GM18951 (cell line): ENCODE measurements around the gene CMTM3.
"Not testable (repeated sequence)": the region's sequence is repeated elsewhere in the genome, so short reads cannot be mapped to it uniquely, and the experiment has no call there.

Experiments used
- POLR2A ChIP-seq: IDR thresholded peaks from 4 replicates; pipeline ENCODE4 v1.6.1; 2011; ENCODE audit warnings: mild to moderate bottlenecking; ENCODE audit not compliant: insufficient read length, insufficient read depth; ENCODE audit errors: extremely low read depth
- in situ Hi-C: fragments of 300-500 bp; cut with MboI; formaldehyde crosslinking; loops from one replicate; pipeline ENCODE4 v1.12.0; 2022; ENCODE audit warnings: low sequenced_read_pairs, mixed read lengths, inconsistent platforms; ENCODE audit not compliant: unreplicated experiment

The CMTM3 gene

DNA sequence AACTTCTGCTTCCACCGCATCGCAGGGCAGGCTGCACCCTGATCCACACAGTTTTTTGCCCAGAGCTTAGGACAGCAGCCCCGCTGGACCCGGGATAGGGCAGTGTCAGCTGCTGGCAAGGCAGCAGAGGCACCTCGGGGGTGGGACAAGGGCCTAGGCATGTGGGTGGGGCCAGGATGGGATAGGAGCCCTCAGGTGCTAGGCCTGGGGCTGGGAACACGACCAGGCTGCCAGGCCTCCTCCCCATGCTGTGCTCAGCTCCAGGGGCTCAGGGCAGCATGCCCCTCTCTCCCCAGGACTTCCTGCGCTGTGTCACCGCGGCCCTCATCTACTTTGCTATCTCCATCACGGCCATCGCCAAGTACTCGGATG lies 4.6 kb downstream of the CMTM3 start:
- in situ Hi-C loops: no loop called here
- TF ChIP-seq POLR2A: no peak

DNA sequence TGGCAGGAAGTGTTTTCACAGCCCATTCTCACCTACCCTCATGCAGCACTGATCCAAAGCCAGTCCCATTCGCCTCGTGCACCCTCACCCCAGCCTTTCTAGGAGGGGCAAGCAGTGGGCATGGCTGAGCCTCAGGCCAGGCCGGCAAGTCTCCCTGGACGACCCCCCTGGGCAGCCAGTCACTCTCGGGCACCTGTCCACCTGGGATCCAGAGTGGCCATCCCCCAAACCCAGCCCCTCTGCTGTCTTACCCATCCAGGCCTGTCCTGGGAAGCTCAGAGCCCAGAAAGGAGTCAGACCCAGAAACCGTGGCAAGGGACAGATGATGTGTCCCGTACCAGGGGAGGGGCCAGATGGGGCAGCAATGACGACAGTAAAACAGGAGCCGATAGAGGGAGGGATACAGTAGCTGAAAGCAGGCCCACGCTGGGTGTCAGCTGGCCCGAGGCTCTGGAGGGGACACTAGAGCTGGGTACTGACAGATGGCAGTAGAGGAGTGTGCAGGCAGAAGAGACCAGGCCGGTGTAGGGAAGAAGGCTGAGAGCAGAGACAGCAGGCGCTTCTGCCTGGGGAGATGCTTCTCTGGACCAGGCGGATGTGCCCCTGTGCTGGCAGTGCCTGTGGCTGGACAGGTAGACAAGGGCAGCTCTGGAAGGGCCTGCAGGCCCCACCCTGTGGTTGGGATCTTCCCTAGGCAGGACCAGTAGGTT lies 5.8 kb downstream of the CMTM3 start:
- in situ Hi-C loops: no loop called here
- no peak for TF ChIP-seq POLR2A

DNA sequence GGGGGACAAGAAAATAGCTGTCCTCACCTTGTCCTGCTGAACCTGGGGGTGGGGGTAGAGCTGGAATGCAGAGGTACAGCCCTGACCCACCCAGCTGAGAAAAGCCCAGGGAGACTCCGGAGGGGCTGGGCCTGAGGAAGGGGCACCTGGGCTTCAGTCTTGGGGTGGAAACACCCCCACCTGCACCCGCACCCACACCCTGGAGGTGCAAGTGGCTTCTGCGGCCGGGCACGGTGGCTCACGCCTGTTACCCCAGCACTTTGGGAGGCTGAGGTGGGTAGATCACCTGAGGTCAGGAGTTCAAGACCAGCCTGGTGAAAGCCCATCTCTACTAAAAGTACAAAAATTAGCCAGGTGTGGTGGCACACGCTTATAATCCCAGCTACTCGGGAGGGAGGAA lies 7.4 kb downstream of the CMTM3 start:
- in situ Hi-C loops: not testable (repeated sequence)

DNA sequence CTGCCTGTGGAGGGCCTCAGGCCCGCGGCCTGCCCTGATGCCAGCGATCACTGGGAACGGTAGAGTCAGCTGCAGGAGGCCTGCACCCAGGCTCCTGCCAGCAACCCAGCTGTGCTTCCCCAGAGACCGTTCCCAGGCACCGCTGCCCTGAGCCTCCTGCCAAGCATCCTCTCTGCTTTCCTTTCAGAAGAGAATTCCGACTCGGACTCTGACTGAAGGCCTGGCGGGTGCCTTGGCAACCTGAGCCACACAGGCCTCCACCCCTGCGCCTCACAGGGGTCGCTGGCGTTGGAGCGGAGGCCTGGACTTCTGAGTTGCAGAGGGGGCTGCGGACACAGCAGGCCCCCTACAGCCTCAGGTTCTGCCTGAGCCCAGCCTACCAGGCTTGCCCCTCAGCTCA lies 7.9 kb downstream of the CMTM3 start:
- in situ Hi-C loops: no loop called here
- no peak for TF ChIP-seq POLR2A

DNA sequence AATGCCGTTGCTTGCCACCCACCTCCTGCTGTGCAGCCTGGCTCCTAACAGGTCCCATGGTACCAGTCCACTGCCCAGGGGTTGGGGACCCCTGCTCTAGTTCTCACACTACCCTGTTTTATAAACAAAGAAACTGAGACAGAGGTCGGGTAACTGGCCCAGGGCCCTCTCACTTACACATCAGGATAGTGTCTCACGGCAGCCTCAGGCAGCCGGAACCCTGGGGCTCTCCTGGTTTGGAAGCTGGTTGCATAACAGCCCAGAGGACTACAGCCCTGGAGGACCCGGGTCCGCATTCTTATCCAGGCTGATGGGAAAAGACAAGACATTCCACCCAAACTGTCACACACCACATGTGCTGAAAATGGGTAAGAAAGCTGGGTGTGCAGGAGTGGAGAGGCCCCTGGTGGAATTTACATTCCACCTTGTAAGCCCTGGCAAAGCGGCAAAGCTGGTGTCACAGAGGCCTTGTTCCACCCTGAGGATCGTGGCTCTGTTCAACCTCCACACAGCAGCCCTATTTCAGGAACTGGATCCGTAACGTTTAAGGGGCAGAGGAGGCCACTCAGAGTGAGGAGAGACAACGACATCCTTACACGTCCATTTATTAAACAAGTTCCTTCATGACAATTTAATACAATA lies 9.8 kb downstream of the CMTM3 start:
- no peak for TF ChIP-seq POLR2A
- in situ Hi-C loops: no loop called here

DNA sequence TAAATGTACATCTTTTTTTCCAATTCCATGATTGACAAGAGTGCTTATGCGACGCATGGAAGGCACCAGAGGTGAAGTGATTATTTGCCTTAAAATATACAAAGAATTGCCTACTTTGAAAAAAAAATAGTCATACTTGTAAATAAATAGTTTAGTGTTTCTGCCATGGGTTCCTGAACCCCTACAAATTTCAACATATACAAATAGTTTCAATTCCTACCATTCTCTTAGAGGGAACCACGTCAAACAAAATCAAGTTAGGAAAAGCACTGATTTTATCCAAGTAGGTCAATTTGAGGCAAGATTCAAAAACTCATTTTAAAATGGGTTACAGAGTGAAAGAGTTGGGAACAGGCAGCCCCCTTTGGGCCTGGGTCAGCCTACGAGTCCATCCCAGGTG lies 11.7 kb downstream of the CMTM3 start:
- no peak for TF ChIP-seq POLR2A
- in situ Hi-C loops: no loop called here

DNA sequence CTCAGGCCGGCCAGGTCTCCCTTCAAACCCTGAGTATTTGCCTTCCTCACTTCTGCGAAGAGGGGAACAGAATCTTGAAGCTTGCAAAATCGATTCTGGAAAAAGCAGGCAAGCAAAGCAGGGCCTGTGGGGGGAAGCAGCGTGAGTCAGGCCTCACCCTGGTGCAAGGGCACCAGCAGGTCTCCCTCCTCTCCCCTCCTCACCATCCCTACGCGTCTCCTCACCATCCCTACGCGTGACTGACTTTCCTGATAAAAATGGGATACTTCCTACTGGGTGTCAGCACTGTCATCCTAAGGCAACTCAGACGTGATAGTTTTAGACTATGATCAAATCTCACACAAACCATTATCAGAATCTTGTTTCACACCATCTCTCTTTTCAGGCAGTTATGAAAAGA lies 12.1 kb downstream of the CMTM3 start:
- no peak for TF ChIP-seq POLR2A
- in situ Hi-C loops: no loop called here

DNA sequence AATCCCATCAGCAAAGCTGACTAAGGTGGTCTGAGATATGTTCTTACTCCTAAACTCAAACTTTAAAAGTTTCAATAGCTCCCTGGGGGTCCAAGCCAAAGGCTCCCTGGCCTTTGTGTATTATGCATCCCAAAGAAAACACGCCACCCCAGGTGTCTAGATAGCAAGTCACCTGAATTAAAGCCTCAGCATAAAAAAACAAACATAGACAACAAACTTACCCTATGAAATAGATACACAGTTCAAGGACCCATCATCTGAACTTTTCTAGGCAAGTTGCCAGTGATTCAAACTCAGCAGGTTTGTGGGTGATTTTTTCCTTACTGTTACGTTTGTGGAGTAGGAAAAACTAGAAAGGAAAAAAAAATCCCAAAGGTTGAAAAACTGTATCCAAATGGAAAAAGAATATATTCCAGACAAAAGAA lies 12.5 kb downstream of the CMTM3 start:
- TF ChIP-seq POLR2A: no peak
- in situ Hi-C loops: no loop called here

DNA sequence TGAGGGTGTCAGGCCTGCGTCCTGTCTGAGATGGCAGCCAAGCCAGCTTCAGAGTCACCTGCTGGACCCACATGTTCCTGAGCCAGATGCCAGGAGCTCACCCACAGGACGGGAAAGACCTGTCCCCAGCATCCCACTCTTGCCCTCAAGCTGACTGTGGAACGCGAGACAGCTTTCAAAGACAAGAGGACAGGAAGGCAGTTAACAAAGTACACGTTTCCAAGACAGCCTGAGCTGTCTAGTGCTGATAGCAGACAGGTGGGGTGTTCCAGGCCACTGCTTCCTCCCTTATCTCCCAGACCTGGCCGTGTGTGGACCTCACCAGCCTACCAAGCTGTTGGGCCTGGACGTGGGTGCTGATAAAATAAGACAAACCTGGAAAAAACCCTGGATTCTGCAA lies 13.2 kb downstream of the CMTM3 start:
- no peak for TF ChIP-seq POLR2A
- in situ Hi-C loops: no loop called here

DNA sequence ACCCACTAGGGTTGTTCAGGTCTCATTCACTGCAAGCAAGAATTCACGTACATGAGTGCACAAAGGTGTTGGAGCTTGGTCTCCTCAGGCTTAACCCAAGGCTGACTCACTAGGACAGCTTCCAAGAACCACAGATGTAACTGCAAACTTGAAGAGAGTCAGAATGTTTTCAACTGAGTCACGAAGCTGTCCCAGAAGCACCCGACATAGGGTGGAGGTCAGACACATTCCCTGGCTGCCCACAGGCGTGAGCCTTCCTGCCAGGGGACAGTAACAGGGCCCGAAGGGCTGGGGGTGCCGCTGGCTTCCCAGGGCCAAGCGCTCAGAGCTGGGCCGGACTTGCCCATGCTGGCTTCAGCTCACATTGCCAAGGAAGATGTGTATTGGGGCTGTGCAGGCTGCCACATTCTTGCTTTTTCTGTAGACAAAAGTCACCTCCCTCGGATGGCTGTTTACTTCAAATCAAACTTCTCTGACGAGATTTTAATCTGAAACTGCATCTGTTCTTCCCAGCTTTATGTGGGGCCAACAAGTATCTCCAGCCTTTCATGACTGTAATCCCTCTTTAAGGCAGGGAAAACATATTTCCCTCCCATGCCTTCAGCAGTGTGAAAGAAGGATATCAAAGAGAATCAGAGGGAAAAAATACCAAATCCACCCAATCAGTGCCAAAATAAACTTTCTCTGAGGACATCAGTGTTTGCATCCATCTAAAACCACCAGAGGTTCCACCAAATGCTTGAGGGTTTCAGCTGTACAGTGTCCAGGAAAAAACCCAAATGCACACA lies 14.3 kb downstream of the CMTM3 start:
- in situ Hi-C loops: no loop called here
- TF ChIP-seq POLR2A: no peak

DNA sequence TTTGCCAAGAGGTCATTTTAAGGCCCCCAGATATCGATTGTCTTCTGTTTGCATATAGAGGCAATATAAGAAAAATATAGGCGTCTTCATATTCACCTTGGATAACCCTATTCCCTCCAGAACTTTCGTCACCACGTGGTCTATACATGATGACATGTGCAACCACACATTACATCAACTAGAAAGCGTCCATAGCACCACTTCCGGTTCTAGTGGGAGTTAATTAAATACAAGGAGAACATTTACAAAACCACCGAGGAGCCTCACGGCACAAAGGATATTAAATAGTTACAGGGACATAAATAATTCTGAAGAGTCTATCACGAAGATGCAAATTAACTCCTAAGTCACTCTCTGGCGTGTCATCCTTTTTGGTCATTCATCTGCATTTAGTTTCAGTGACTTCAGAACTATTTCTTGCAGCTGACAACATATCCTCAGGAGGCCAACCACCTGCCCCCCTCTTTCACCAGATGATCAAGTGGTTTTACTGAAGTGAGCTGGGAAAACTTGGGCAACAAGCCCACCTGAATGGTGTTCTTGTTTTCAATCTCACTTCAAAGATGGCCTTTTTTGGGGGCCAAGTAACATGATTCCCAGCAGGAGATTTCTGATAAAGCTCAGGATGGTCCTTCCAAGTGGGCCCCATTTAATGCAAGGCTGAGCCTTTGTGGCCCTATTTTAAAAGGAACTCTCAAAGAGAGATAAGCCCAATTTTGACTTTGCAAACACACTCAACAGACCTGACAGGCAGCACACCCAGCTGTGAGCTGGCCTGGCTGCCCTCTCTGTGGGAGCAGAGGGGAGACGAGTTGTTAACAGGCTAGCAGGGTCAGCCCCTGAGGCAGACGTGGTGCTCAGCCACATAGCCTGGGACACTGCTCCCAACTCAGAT lies 15.3 kb downstream of the CMTM3 start:
- in situ Hi-C loops: no loop called here
- no peak for TF ChIP-seq POLR2A

DNA sequence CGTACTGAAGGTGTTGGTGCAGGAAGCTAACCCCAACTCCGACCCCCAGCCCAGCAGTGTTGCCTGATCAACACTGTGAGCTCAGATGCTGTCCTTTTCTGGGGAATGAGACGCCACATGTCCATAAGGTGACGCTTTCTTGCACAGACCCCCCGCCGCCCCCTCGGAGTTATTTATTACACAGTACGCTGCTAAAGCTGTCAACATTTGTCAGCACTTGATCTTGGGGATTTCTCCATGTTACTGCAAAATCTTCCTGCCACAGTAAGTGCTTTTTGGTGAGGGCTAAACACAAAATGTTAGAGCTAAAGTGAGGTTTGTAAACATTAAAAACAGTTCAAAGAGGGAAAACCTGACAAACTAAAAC lies 15.9 kb downstream of the CMTM3 start:
- in situ Hi-C loops: no loop called here
- TF ChIP-seq POLR2A: no peak

DNA sequence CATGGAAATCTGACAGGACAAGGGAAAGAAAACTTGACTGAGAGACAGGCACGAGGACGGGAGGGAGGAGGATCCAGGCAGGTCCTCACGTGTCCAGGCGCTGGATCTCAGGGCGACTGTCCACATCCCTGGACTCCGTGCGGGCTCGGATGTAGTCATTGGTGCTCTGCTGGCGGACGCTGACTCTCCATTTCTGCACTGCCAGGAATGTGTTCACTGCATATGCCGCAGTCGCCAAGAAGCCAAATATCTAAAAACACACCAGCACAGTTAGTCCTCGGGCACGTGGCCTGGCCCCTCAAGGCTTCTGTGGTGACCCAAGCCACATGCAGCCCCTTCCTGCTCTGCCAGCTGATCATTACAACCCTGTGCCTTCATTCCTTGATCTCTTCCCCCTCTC lies 17.5 kb downstream of the CMTM3 start:
- in situ Hi-C loops: no loop called here
- TF ChIP-seq POLR2A: no peak

DNA sequence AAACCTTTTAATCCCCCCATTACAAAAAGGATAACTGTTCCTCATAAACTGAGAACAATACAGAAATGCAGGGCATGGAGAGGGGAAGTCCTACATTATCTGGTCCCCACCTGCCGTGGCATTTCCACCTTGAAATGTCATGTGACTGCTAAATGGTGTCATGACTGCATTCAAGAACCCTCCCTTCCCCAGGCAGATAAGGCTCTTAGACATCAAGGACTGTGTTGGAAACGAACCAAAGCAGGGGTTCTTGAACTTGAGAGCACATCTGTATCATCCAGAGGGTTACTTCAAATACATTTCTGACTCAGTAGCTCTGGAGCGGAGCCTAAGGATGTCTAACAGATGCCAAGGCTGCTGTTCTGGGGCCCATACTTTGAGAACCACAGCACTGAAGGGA lies 18.4 kb downstream of the CMTM3 start:
- in situ Hi-C loops: no loop called here
- TF ChIP-seq POLR2A: no peak

DNA sequence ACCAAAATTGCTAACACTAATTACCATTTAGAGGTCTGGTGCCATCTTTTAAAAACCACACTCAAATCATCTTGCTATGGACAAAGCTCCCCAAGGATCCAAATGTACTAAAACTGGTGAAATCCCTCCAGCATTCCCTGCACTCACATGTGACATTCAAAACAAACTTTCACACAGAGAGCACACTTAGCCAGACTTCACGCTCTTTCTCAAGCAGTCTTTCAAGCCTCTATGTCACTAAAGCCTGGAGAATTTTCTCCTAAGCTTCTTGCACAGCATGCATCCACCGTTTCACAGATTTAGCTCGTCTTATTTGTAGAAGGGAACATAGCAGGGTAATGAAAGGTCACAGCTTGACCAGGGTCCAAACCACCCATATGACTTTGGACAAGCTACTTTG lies 19.3 kb downstream of the CMTM3 start:
- in situ Hi-C loops: no loop called here
- no peak for TF ChIP-seq POLR2A

DNA sequence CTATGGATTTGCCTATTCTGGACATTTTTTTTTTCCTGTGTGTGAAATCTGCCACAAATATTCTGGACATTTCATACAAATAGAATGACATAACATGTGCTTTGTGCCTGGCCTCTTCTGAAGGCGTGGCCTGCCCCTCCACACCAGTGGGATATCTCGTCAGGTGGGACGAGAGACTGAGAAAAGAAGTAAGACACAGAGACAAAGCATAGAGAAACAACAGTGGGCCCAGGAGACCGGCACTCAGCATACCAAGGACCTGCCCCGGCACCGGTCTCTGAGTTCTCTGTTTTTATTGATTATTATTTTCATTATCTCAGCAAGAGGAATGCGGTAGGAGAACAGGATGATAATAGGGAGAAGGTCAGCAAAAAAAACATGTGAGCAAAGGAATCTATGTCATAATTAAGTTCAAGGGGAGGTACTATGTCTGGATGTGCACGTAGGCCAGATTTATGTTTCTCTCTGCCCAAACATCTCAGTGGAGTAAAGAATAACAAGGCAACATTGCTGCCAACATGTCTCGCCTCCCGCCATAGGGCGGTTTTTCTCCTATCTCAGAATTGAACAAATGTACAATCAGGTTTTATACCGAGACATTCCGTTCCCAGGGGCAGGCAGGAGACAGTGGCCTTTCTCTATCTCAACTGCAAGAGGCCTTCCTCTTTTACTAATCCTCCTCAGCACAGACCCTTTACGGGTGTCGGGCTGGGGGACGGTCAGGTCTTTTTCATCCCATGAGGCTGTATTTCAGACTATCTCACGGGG lies 23.3 kb downstream of the CMTM3 start:
- in situ Hi-C loops: not testable (repeated sequence)
